Stimulated activated CD4-positive, alpha-beta T cell treated with anti-CD3 and anti-CD28 coated beads, Interleukin-2, amount 100 ng/mL, for 24 hours (primary cell): ENCODE results near the gene SUSD5.
"Not testable (repeated sequence)": the region's sequence is repeated elsewhere in the genome, so short reads cannot be mapped to it uniquely, and the experiment has no call there.

Experiments used
- DNase-seq, 2 donors: peaks; one replicate each; pipeline ENCODE4 v3.0.0-alpha.2; 2020

Gene SUSD5

DNA sequence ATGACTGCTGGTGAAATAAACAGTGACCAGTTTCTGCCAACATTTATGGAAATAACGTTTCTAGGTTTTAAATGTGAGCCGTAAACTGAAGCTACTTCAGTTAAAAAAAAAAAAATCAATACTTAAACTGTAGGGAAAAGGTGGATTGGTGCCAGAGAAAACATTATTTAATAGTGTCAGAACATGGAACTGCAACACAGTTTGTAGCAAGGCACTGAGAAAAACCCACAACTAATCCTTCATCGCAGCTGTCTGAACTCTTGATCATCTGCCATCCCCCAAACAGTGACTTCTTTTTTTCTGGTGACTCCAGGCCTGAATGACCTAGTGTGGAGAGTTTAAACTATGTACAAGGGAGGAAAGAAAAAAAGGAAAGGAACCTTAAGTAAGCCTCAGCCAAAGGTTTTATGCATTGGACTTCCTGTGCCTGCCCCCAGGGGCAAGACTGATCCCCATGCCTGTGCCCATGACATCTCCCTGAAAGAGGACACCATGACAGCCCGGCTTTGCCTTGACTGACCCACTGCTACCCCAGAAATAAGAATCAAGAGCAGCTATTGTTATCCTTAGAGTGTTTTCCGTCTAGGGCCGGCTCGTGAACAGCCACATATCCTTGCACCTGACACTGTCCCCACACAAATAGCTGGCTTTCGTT is 71.7 kb downstream of the SUSD5 start:
- no peak for DNase-seq

DNA sequence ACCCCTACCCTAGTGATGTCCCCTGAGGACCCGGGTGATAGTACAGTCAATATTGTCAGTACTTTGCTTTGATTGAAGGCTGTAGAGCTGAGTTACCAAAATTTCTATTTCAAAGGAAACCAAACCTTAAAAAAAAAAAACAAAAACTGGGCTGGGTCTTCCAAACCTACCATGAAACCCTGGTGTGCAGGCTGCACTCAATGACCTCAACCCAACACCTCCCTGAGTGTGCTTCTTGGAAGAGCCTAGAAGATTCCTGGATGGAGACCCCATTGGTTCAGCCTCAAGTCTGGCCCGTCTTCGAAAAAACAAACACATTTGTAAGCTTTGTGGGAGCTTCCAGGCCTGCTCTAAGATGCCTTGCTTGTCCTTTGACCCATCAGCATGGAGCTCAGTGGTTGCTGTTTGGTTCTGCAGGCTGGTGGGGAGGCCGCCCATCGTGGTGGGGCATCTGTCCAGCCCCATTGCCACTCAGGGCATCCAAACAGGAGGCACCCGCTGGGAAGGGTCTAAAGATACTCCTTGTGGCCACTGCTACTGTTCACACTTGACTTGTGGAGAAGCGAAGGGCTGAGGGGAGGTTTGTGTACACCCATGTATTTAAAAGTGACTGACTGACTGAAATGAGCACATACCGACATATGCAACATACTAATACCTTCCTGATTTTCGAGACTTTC is 72.6 kb downstream of the SUSD5 start:
- no peak for DNase-seq

DNA sequence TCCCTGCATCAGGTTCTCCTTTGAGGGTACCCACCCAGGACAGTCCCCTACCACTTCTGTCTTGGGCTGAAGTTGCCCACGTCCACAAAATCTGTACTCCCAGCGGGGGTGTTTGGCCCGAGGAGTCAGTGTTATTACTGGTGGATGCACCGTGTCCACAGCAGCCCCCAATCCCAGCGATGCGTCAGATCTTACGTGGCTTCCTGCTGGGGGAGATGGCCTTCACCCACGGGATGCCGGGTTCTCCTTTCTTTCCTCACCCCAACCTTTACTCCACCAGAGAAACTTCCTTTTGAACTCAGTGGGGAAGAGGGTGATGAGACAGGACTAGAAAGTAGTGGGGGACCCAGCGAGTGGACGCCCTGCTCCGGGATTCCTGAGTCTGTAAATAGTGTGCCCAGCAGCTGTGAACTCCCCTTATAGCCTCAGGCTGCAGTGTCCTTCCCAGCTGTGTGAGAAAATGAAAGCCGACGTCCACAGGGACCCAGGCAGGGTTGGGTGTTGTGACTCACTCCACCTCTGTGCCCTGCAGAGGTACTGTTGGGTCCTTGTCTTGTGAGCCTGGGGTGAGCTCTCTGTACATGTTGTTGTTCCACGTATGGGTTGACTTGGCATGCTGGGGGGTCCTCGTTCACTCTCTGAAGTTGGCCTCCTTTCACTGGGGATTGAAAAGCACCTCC is 73.2 kb downstream of the SUSD5 start:
- no peak for DNase-seq

DNA sequence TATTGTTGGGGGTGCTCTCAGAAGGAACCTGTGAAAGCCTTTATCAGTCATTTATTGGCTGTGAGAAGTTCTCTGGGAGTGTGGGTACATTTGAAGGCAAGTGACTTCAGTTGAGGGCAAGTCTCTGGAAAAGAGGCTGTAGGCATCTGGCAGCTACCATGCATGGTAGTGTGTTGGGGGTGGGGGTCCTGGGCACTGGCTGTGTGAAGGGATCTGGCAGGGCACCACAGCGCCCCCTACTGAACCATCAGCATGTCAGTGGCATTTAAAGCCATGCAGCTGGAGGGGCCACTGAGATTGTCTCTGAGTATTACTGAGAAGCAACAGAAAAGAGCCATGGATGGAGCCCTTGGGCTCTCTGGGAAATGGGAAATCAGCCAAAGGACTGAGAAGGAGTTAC is 74.2 kb downstream of the SUSD5 start:
- DNase-seq, result peak; percentile 22 to 44

DNA sequence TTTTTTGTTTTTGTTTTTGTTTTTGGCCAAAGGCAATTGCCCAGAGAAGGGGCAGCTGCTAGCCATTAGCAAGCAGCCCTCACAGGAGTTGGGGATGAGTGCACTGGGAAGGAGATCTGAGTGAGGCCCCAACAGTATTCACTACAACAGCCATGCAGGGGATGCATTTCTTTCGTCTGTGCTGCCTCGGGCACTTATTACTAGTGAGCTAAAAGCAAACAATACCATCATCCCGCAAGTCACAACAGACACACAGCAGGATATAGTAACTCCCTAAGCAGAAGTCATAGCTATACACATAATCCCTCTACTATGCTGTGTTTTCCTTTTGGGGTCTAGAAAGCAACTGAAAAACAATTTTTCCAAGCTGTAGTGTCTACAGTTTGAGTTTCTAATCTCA is 77.6 kb downstream of the SUSD5 start:
- DNase-seq, result no peak

DNA sequence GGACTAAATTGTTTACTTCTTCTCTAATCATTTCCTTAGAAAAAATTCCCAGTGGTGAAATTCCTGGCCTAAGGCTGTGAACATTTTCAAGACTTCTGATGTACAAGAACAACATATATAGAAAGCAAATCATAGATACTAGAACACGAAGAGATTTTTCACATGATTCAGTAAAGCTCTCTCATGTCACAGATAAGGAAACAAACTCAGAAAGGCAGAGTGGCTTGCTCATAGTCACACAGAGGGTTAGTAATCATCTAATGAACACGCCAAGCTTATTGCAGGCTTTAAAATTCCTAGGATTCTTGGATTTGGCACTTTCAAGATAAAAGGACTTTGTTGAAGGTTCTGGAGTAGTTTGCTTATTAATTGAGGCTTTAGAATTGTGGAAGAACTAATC is 78.6 kb downstream of the SUSD5 start:
- DNase-seq, result no peak

DNA sequence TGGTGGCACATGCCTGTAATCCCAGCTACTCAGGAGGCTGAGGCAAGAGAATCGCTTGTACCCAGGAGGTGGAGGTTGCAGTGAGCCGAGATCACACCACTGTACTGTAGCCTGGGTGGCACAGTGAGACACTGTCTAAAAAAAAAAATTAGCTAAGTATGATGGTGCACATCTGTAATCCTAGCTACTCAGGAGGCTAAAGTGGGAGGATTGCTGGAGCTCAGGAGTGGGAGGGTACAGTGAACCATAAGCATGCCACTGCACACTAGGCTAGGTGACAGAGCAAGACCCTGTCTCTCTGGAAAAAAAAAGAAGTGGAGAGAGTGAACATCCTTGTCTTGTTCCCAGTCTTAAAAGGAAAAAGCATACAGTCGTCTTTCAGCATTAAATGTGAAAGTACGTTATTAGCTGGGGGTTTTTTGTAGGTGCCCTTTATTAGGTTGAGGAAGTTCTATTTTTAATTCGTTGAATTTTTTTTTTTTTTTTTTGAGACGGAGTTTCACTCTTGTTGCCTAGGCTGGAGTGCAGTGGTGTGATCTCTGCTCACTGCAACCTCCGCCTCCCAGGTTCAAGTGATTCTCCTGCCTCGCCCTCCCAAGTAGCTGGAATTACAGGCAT is 79.5 kb downstream of the SUSD5 start:
- not testable (repeated sequence) for DNase-seq

DNA sequence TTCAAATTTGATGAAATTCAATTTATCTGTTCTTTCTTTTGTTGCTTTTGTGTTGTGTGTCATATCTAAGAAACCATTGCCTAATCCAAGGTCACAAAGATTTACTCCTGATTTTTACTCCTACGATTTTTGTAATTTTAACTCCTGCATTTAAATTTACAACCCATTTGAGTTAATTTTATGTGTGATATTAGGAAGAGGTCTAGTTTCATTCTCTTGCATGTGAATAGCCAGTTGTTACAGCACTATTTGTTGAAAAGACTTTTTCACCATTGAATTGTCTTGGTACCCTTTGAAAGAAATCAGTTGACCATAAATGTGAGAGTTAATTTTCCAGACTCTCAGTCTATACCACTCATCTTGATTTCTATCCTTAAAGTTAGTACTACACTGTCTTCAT is 80.9 kb downstream of the SUSD5 start:
- no peak for DNase-seq

- DNase-seq, result no peak
These were observed 84.5 kb downstream of the SUSD5 start for GRCh38 chr3:33134026-33134625.

DNA sequence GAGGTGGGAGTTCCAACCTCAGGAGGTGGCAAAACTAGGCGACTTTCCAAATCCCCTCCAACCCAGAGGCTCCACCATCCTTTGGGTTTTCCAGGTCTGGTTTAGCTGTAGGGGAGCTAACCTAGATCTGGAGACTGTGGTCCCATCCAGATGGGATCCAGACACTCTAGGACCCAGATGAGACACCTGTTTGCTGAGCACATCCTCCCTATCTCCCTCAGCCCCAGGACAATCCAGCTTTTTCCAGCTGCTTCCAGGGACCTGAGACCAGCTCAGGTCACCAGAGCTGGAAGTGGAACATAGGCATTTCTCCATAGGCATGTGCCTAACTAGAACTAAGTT is 86.6 kb downstream of the SUSD5 start:
- DNase-seq, result no peak

- peak; percentile 15 to 41 for DNase-seq
These were observed 87.1 kb downstream of the SUSD5 start for GRCh38 chr3:33131331-33132018.

DNA sequence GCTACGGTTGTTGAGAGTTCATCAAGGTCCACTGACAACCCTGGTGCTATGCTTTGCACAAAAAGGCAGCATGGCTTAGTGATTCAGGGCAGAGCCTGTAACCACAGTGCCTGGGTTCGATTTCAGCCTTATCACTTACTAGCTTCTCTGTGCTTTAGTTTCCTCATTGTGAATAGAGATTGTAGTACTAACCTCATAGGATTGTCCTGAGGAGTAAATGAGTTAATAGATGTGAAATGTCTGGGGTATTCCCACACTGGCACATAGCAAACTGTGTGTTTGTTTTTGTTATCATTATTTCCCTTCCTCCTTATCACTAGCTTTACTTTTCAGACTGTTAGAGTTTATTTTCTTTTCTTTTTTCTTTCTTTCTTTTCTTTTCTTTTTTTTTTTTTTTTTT is 88.5 kb downstream of the SUSD5 start:
- no peak for DNase-seq

DNA sequence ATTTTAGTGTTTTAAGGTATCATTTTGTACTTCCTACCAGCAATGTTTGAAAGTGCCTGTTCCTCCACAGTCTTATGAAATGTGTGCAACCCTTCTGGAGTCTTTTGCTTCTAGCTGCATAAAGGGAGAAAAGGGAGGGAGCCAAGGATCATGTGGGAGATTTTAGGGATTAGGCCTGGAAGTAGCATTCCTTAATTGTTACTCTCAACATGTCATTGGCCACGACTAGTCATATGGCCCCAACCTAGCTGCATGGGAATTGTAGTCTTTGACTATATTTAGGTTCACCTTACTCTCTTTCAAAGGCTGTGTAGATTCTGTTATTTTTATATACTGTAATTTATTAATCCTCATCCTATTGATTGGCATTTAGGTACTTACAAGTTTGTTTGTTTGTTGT is 89.9 kb downstream of the SUSD5 start:
- no peak for DNase-seq

- DNase-seq, result no peak
These were observed 92.8 kb downstream of the SUSD5 start for GRCh38 chr3:33125840-33126239.

DNA sequence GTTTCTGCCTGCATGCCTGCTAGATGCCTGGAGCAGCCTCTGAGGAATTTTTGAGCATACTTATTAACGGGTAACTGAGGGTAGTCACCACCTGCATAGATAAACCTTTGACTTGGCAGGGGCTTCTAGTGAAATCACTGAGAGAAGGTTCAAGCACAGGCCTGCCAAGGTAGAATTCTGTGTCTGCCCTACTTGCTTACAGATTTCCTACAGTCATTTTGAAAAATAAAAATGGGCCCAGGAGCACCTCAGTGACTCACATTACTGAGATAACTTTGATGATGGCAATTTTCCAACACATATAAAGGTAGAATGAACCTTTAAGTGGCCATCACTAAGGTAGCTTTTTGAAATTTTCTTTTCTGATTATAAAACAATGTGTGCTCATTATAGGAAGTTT is 94.0 kb downstream of the SUSD5 start:
- DNase-seq, result no peak

GRCh38 chr3:33122991-33123390 is 95.6 kb downstream of the SUSD5 start:
- DNase-seq, result no peak

- DNase-seq, result no peak
These were observed 98.7 kb downstream of the SUSD5 start for GRCh38 chr3:33119891-33120290.

DNA sequence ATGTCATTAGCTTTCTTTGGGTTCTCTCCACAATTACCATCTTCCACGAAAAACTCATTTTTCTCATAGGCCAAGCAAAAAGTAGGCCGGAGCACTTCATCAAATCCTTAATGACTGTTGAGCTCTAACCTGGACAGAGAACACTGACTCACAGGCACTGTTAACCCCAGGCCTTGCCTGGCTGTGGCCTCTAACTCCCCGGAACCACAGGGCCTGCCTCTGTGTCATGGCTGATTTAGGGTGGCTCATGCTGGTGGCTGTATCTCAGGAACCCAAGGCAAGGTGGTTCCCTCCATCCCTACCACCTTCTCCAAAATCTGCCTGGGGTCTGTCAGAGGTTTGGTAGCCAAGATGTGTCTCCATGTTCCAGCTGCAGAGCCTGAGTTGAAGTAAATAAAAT is 101.1 kb downstream of the SUSD5 start:
- DNase-seq, result no peak

DNA sequence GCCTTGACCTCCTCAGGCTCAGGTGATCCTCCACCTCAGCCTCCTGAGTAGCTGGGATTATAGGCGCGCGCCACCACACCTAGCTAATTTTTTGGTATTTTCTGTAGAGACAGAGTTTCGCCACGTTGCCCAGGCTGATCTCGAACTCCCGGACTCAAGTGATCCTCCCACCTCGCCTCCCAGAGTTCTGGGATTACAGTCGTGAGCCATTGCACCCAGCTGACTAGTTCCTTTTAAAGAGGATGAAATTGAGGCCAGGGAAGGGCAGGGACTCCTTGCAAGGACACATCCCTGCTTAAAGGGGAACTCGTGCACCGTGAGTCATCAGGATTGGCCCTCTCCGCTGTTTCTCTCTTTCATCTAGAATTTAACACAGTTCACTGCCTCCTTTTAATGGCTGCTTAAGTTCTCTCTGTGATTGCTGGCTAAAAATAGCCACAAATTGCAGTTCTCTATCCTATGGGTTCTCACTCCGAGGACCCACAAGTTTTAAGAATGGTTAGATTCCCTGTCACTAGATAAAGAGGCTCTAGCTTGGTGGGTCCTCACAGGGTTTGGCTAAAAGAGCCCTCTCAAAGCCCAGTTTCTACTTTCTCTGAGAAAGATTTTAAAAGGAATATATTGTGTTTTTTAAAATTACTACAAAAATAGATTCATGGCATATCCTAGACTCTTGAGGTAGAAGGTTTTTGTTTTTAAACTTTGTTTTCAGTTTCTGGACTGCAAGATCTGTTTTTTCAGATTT is 103.4 kb downstream of the SUSD5 start:
- DNase-seq, result no peak

DNA sequence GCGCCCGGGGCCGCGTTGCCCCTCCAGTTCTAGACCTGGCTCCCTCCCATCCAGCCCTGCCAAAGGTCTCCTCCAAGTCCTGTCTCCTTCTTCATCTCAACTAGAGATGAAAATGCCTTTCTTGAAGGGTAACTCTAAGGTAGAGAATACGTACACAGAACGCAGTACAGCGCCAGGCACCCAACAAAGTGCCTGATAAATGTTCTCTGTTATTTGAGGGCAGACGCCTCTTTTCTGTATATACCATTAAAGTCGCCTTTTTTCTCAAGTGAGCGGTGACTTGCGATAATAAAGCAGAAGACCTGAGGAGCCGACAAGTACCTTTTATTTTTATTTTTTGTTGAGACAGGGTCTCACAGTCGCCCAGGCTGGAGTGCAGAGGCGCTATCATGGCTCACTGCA is 104.0 kb downstream of the SUSD5 start:
- no peak for DNase-seq

DNA sequence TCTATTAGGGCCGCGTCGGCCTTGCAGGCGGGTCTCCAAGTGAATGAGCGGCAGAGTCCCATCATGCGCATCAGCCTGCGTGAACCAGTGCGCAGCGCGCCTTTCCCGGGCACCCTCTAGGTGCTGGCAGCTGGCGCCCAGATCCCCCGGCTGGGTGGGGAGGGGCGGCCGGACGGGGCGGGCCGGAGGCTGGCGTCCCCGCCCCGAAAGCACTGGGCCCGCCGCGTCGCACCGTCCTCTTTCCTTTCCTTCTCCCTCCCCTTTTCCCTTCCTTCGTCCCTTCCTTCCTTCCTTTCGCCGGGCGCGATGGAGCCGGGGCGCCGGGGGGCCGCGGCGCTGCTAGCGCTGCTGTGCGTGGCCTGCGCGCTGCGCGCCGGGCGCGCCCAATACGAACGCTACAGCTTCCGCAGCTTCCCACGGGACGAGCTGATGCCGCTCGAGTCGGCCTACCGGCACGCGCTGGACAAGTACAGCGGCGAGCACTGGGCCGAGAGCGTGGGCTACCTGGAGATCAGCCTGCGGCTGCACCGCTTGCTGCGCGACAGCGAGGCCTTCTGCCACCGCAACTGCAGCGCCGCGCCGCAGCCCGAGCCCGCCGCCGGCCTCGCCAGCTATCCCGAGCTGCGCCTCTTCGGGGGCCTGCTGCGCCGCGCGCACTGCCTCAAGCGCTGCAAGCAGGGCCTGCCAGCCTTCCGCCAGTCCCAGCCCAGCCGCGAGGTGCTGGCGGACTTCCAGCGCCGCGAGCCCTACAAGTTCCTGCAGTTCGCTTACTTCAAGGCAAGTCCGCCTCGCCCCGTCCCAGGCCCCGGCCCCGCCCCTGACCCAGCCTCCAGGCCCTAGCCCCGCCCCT is 104.6 kb downstream of the SUSD5 start, which contains the start of gene CRTAP:
CRTAP (plus strand) TSS at position 243 of the 850 bp plus-strand sequence; CDS start at position 307, 64 bp downstream.
- peak; percentile 87 to 92 for DNase-seq
